ENCODE results near the gene MKX.
A peak's percentile ranks its signal among the peaks of the same experiment; 100 is the strongest.
"Not testable (repeated sequence)": the region's sequence is repeated elsewhere in the genome, so short reads cannot be mapped to it uniquely, and the experiment has no call there.

The MKX gene

DNA sequence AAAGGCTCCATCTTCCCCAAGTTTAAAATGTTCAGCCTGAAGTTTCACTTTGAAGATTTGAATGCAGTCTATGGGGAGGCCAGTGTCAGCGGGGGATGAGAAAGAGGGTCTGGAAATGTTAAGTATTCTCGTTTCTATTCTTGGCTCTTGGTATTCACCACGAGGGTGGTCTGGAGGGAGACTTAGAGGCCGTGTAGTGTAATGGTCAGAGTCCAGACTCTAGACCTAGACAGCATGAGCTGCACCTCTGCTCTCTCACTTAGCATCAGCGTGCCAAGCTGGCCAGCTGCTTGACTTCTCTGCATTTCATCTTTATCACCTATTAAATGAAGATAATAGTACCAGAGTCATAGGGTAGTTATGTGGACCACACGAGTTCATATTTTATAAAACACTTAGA lies 57.9 kb downstream of the MKX start:
- no peak for DNase-seq

DNA sequence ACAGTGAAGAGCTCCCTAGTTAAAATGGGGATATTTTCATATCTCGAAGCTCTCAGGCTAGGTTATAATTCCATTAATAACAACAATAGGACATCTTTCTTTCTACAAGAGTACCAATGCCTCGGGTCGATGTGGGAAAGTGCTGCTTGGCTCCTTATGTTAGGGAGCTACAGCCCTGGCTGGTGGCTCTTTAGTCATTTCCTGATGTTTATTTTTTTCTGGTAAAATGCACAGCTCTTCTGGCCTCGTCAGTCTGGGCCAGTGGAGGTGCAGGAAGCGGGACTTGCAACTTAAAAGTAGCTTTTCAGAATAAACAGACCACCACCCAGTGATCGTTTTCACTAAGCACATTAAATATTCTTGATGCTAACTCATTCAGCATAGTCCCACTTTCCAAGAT lies 58.3 kb downstream of the MKX start:
- no peak for DNase-seq

GRCh38 chr10:27685681-27686080 lies 59.9 kb downstream of the MKX start:
- no peak for DNase-seq

- DNase-seq: no peak
Observed at GRCh38 chr10:27683226-27683625, 62.4 kb downstream of the MKX start.

DNA sequence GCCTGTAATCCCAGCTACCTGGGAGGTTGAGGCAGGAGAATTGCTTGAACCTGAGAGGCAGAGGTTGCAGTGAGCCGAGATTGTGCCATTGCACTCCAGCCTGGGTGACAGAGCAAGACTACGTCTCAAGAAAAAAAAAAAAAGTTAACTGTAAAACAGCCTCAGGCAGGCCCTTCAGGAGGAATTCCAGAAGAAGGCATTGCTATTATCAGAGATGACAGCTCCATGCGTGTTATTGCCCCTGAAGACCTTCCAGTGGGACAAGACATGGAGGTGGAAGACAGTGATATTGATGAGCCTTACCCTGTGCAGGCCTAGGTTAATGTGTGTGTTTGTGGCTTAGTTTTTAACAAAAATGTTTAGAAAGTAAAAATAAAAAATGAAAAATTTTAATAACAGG lies 63.8 kb downstream of the MKX start:
- DNase-seq: not testable (repeated sequence)

DNA sequence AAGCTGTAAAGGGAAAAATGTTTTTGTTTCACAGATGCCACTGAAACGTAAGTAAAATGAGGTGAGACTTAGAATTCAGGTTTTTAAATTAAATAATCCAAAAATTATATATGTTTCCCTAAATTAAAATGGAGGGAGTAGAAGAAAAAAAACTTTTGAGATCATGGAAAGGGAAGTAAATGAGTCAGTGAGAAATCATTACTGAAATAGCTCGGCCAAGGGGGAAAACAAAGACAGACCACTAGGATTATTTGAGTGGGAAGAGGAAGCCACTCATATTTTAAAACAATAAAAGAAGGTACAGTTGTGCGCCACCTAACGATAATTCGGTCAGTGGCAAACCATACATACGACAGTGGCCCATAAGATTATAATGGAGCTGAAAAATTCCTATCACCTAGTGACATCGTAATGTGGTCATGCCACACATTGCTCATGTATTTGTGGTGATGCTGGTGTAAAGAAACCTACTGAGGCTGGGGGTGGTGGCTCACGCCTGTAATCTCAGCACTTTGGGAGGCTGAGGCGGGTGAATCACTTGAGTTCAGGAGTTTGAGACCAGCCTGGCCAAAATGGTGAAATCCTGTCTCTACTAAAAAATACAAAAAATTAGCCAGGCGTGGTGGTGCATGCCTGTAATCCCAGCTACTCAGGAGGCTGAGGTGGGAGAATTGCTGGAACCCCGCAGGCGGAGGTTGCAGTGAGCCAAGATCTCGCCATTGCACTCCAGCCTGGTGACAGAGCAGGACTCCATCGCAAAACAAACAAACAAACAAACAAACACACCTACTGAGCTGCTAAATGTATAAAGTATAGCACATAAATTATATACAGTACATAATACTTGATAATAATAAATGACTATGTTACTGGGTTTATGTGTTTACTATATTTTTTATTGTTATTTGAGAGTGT lies 64.7 kb downstream of the MKX start:
- DNase-seq: no peak

GRCh38 chr10:27680006-27680557 lies 65.5 kb downstream of the MKX start:
- DNase-seq: peak; percentile 56

- no peak for DNase-seq
Observed at GRCh38 chr10:27679369-27679912, 66.2 kb downstream of the MKX start.

DNA sequence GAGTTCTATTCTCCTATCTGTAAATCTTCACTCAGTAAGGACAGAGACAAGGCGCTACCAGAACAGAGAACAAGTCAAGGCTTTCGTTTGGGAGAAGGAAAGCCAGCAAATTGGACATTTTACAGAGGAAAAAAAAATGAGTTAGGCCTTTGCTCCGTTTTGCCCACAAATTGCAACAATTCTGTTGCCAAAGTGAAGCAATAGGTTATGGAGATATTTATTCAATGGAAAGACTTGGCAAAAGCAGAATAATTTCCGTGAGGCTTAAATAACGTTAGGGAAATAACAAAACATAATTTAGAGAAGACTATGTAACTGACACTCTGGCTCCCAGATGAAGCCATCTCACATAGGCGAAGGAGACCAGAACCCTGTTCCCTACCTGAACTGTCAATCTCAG lies 67.5 kb downstream of the MKX start:
- DNase-seq: no peak

GRCh38 chr10:27673065-27673464 lies 72.6 kb downstream of the MKX start:
- no peak for DNase-seq

DNA sequence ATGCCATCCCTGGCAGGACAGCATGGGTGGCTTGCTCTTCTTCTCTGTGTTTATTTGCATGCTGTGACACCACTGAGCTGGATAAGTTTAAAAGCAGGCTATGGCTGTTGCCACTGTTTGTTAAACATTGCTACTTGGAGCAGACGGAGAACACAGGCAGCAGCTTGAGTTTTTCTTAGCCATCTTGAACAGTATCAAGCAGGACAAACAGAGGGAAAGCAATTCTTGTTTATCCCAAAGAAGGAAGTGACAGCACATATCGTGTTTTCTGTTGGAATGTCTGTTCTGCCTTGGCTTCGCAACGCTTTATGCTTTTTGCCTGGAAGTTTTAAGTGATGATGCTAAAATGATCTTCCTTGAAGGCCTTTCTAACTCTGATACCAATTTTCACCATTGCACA lies 73.8 kb downstream of the MKX start:
- DNase-seq: no peak

DNA sequence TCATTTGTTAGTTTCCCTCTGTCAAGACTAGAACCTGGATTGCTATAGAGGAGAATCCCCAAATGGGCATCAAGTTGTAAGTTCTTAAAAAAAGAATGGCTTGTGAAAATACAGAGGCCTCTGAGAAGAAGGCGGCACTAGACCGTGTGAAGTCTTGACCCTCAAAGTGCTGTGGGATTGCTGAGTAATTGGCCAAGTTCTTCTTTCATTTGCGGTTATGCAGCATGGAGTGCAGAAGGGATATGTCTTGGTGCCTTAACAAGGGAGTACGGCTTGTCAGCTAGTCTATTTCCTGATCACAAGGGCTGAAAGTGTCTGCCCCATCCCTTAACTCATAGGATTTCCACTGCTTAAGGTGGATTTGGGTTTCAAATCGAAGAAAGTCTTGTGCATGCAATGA lies 81.2 kb downstream of the MKX start:
- DNase-seq: no peak

DNA sequence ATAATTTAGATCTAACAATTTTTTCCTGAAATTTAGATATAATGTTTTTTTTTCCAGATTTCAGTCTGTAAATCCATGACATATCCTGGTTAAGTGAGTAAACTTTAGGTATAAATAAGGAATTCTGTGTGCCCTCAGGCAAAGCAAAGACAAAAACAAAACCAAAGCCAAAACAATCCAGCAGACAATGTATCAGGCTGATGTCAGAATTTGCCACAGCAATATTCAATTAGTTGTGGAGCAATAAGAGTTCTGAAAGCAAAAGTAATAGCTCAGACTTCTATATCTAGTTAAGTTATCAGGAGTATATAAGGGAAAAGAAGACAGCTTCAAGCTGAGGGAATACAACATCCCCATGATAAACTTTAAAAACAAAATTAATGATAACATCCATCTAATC lies 82.0 kb downstream of the MKX start:
- no peak for DNase-seq

- no peak for DNase-seq
Observed at GRCh38 chr10:27661514-27662286, 83.9 kb downstream of the MKX start.

GRCh38 chr10:27660711-27661110 lies 84.9 kb downstream of the MKX start:
- DNase-seq: no peak

- no peak for DNase-seq
Observed at GRCh38 chr10:27660268-27660667, 85.4 kb downstream of the MKX start.

- DNase-seq: no peak
Observed at GRCh38 chr10:27659786-27660185, 85.8 kb downstream of the MKX start.

DNA sequence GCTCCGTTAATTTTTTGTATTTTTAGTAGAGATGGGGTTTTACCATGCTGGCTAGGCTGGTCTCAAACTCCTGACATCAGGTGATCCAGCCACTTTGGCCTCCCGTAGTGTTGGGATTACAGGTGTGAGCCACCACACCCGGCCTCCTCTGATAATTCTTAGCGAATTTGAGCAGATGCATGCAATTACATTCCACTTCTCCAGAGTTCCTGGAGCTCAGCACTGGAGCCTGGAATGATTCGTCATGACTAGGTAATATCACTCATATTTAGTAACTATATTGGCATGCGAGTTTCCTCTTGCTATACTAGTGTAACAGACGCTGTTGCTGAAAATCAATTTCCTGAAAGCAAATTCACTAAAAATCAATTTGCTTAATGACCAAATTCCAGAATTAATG lies 86.8 kb downstream of the MKX start:
- no peak for DNase-seq

- DNase-seq: no peak
Observed at GRCh38 chr10:27655296-27655695, 90.3 kb downstream of the MKX start.

- no peak for DNase-seq
Observed at GRCh38 chr10:27654284-27654683, 91.3 kb downstream of the MKX start.

GRCh38 chr10:27646604-27647175 lies 98.9 kb downstream of the MKX start:
- DNase-seq: no peak

GRCh38 chr10:27646194-27646593 lies 99.4 kb downstream of the MKX start:
- DNase-seq: no peak

DNA sequence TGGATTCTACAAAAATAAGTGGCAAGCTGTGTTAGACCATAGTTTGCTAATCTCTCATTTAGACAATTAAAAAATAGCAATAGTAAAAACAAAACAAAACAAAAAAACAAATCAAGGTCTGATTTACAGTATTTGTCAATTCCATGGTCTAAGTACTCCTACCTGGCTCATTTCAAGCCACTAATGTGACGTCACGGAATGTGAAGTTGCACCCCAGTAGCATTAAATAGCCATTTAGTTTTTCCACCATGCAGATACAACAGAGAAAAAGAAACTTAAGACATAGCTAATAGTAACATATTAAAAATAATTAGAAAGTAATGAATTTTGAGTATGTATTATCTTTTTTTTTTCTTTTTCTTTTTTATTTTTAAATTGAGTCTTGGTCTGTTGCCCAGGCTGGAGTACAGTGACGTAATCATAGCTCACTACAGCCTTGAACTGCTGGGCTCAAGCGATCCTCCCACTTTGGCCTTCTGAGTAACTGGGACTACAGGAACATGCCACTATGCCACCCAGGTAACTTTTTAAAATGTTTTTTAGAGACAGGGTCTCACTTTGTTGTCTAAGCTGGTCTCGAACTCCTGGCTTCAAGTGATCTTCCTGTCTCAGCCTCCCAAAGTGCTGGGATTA lies 101.2 kb downstream of the MKX start:
- DNase-seq: no peak

Measured in right forelimb (tissue), 1 donor.